ENCODE results near the gene CUL2. TPM values are rescaled to one million over a fixed set of nuclear protein-coding genes. Genes with fewer than 3 reads are reported as not detected.

Gene CUL2
- total RNA-seq, 1 experiment from 2014 or later: 36.1 TPM

DNA sequence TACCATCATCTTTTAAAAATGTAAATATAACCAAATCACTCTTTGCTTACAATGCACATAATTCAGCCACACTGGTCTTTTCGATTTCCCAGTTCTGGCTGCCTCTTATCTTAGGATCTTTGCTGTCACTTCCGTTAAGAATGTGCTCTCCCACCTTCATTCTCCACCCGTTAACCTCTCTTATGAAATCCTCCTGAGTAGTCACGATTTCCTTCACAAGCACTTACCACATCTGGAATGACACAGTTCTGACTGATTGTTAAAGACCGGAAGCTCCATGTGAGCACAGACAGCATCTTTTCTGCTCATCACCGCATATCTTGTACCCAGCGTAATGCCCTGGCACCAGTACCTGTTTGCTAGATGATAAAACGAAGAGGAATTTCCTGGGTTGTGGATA lies 84.3 kb downstream of the CUL2 start:
- POLR2A ChIA-PET: no interaction called here
- no peak overlapping the region for H3K4me2 ChIP-seq (ENCODE audit: low read length)
- DNase-seq (ENCODE audit: low read depth, low spot score): no peak
- no peaks in the 10 kb centered on the region for H3K9me3 ChIP-seq (ENCODE audit: control insufficient read depth in 1 of 2, insufficient read depth in 1 of 2, low read depth in 1 of 2, low read length in 2 of 2)
- no peak for ATAC-seq
- intact Hi-C loops (cut with micrococcal nuclease): no loop called here
- no peak overlapping the region for H3K4me3 ChIP-seq (replicated peaks in 1 of 2; ENCODE audit: low read depth in 1 of 2, low read length in 2 of 2)
- BruUV-seq (replicated peaks): no TSS peak
- no peaks in the 10 kb centered on the region for H4K20me1 ChIP-seq (ENCODE audit: insufficient read depth)
- 0 out of 4 replicates have a peak, but pooled peaks cover 2 to 4% of the 10 kb centered on the region in 2 experiments for H3K36me3 ChIP-seq (ENCODE audit: control insufficient read depth in 1 of 2, insufficient read depth in 2 of 2, low read length in 2 of 2)
- H3K27me3 ChIP-seq (ENCODE audit: insufficient read depth, low read length): no peaks in the 10 kb centered on the region
- H3K9me2 ChIP-seq (ENCODE audit: insufficient read depth): no peaks in the 10 kb centered on the region
- H3K79me2 ChIP-seq (ENCODE audit: insufficient read depth, low read length): no peaks in the 10 kb centered on the region
- H2AFZ ChIP-seq (ENCODE audit: low read depth, low read length, poor library complexity, severe bottlenecking): no peak overlapping the region
- RAD21 ChIA-PET (ENCODE audit: low non-redundant PET in 1 of 2, low total read pairs in 2 of 2, uncharacterized antibody in 2 of 2, unreplicated experiment in 2 of 2): no interaction called here
- H3K9ac ChIP-seq (ENCODE audit: low read length): no peak overlapping the region
- CTCF ChIA-PET: no interaction called here
- H3K4me1 ChIP-seq (ENCODE audit: control insufficient read depth in 1 of 2, insufficient read depth in 2 of 2, low read length in 2 of 2): 0 out of 4 replicates have a peak, but pooled peaks cover 0 to 4% of the 10 kb centered on the region in 2 experiments
- TF ChIP-seq RAD21 (IDR thresholded peaks at IDR 0.05; ENCODE audit: low read depth) (no peak), CEBPB (IDR thresholded peaks at IDR 0.05; ENCODE audit: low read depth) (no peak), FOSL1 (IDR thresholded peaks at IDR 0.05; ENCODE audit: low read depth) (no peak), TCF7L2 (IDR thresholded peaks at IDR 0.05; ENCODE audit: borderline replicate concordance, extremely low read depth, insufficient read depth, insufficient read length) (no peak), YY1 (IDR thresholded peaks at IDR 0.05; ENCODE audit: extremely low read depth, insufficient replicate concordance, low read depth, low read length) (no peak), SRF (IDR thresholded peaks at IDR 0.05; ENCODE audit: low read depth) (no peak), POLR2A (IDR thresholded peaks at IDR 0.05; ENCODE audit: borderline replicate concordance, extremely low read depth, insufficient read depth, insufficient read length) (no peak), EGR1 (IDR thresholded peaks at IDR 0.05; ENCODE audit: low read depth) (no peak), EZH2 (IDR thresholded peaks at IDR 0.05) (no peak), ELF1 (IDR thresholded peaks at IDR 0.05; ENCODE audit: borderline replicate concordance, low read depth) (no peak), SP1 (IDR thresholded peaks at IDR 0.05; ENCODE audit: low read depth) (no peak)
- TF ChIP-seq, protein P1, sequence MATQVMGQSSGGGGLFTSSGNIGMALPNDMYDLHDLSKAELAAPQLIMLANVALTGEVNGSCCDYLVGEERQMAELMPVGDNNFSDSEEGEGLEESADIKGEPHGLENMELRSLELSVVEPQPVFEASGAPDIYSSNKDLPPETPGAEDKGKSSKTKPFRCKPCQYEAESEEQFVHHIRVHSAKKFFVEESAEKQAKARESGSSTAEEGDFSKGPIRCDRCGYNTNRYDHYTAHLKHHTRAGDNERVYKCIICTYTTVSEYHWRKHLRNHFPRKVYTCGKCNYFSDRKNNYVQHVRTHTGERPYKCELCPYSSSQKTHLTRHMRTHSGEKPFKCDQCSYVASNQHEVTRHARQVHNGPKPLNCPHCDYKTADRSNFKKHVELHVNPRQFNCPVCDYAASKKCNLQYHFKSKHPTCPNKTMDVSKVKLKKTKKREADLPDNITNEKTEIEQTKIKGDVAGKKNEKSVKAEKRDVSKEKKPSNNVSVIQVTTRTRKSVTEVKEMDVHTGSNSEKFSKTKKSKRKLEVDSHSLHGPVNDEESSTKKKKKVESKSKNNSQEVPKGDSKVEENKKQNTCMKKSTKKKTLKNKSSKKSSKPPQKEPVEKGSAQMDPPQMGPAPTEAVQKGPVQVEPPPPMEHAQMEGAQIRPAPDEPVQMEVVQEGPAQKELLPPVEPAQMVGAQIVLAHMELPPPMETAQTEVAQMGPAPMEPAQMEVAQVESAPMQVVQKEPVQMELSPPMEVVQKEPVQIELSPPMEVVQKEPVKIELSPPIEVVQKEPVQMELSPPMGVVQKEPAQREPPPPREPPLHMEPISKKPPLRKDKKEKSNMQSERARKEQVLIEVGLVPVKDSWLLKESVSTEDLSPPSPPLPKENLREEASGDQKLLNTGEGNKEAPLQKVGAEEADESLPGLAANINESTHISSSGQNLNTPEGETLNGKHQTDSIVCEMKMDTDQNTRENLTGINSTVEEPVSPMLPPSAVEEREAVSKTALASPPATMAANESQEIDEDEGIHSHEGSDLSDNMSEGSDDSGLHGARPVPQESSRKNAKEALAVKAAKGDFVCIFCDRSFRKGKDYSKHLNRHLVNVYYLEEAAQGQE (IDR thresholded peaks at IDR 0.05; ENCODE audit: low read depth): no peak
- TF ChIP-seq, protein P2, sequence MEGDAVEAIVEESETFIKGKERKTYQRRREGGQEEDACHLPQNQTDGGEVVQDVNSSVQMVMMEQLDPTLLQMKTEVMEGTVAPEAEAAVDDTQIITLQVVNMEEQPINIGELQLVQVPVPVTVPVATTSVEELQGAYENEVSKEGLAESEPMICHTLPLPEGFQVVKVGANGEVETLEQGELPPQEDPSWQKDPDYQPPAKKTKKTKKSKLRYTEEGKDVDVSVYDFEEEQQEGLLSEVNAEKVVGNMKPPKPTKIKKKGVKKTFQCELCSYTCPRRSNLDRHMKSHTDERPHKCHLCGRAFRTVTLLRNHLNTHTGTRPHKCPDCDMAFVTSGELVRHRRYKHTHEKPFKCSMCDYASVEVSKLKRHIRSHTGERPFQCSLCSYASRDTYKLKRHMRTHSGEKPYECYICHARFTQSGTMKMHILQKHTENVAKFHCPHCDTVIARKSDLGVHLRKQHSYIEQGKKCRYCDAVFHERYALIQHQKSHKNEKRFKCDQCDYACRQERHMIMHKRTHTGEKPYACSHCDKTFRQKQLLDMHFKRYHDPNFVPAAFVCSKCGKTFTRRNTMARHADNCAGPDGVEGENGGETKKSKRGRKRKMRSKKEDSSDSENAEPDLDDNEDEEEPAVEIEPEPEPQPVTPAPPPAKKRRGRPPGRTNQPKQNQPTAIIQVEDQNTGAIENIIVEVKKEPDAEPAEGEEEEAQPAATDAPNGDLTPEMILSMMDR (IDR thresholded peaks at IDR 0.05 in 2 of 3, conservative IDR thresholded peaks at IDR 0.05 in 1 of 3; ENCODE audit: borderline replicate concordance in 1 of 3, insufficient read depth in 1 of 3, low read depth in 2 of 3, low read length in 2 of 3): no peak
- TF ChIP-seq, protein P3, sequence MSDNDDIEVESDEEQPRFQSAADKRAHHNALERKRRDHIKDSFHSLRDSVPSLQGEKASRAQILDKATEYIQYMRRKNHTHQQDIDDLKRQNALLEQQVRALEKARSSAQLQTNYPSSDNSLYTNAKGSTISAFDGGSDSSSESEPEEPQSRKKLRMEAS (IDR thresholded peaks at IDR 0.05): no peak
- TF ChIP-seq, protein P4, sequence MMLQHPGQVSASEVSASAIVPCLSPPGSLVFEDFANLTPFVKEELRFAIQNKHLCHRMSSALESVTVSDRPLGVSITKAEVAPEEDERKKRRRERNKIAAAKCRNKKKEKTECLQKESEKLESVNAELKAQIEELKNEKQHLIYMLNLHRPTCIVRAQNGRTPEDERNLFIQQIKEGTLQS (IDR thresholded peaks at IDR 0.05): no peak
- no peak overlapping the region for H3K27ac ChIP-seq (ENCODE audit: low read depth, low read length)

All from HCT116 (cell line).